H9 (cell line): Measurements from ENCODE around the gene LARGE1. TPM values are rescaled to one million over a fixed set of nuclear protein-coding genes. Genes with fewer than 3 reads are reported as not detected.

Source experiments
- DNase-seq: peaks from one replicate; pipeline ENCODE4 v3.0.0-alpha.2; 2017
- H2AFZ ChIP-seq: one replicate; pipeline ENCODE4 v1.6.1; 2013; ENCODE audit warnings: mild to moderate bottlenecking, low read length, control low read depth, moderate library complexity
- H2AK5ac ChIP-seq: 2 replicates; pipeline ENCODE4 v1.6.1; 2013; ENCODE audit warnings: low read length, control low read depth, mixed read lengths; ENCODE audit not compliant: insufficient read length
- H2BK120ac ChIP-seq: one replicate; pipeline ENCODE4 v1.6.1; 2013; ENCODE audit warnings: low read depth, mild to moderate bottlenecking, low read length, control low read depth, inconsistent platforms; ENCODE audit not compliant: poor library complexity, severe bottlenecking
- H2BK12ac ChIP-seq: 2 replicates; pipeline ENCODE4 v1.6.1; 2013; ENCODE audit warnings: low read length, control low read depth, mixed read lengths, low read depth; ENCODE audit not compliant: insufficient read length
- H2BK15ac ChIP-seq: 2 replicates; pipeline ENCODE4 v1.6.1; 2013; ENCODE audit warnings: low read depth, low read length, control low read depth
- H2BK20ac ChIP-seq: one replicate; pipeline ENCODE4 v1.6.1; 2013; ENCODE audit warnings: low read depth, mild to moderate bottlenecking, low read length, control low read depth, inconsistent platforms; ENCODE audit not compliant: poor library complexity, severe bottlenecking
- H2BK5ac ChIP-seq: 2 replicates; pipeline ENCODE4 v1.6.1; 2013; ENCODE audit warnings: low read length, control low read depth, mixed read lengths; ENCODE audit not compliant: insufficient read length
- H3K14ac ChIP-seq: 2 replicates; pipeline ENCODE4 v1.6.1; 2013; ENCODE audit warnings: low read length, control low read depth; ENCODE audit not compliant: insufficient read depth
- H3K18ac ChIP-seq: 2 replicates; pipeline ENCODE4 v1.6.1; 2013; ENCODE audit warnings: low read depth, mild to moderate bottlenecking, mixed read lengths, low read length, control low read depth; ENCODE audit not compliant: insufficient read length
- H3K23ac ChIP-seq: 2 replicates; pipeline ENCODE4 v1.6.1; 2013; ENCODE audit warnings: low read length, control low read depth, mixed read lengths, low read depth; ENCODE audit not compliant: insufficient read length
- H3K23me2 ChIP-seq: 2 replicates; pipeline ENCODE4 v1.6.1; 2013; ENCODE audit warnings: low read depth, mild to moderate bottlenecking, mixed read lengths, low read length, control low read depth; ENCODE audit not compliant: insufficient read length, poor library complexity, severe bottlenecking
- H3K27ac ChIP-seq: 2 replicates; pipeline ENCODE4 v1.5.1; 2013; ENCODE audit warnings: low read length, control low read depth, mixed read lengths, low read depth; ENCODE audit not compliant: insufficient read length
- H3K27me3 ChIP-seq: 2 replicates; pipeline ENCODE4 v1.6.1; 2013; ENCODE audit warnings: low read length, control low read depth, inconsistent platforms; ENCODE audit not compliant: insufficient read depth
- H3K4ac ChIP-seq: 2 replicates; pipeline ENCODE4 v1.6.1; 2013; ENCODE audit warnings: low read depth, mild to moderate bottlenecking, control low read depth, inconsistent platforms, low read length, moderate library complexity
- H3K4me1 ChIP-seq: 2 replicates; pipeline ENCODE4 v1.6.1; 2013; ENCODE audit warnings: low read length, control low read depth, inconsistent platforms; ENCODE audit not compliant: insufficient read depth
- H3K4me2 ChIP-seq: 2 replicates; pipeline ENCODE4 v1.6.1; 2013; ENCODE audit warnings: low read length, control low read depth, mixed read lengths; ENCODE audit not compliant: insufficient read length, insufficient read depth
- H3K56ac ChIP-seq: 2 replicates; pipeline ENCODE4 v1.6.1; 2013; ENCODE audit warnings: low read depth, mild to moderate bottlenecking, mixed read lengths, low read length, control low read depth; ENCODE audit not compliant: insufficient read length
- H3K79me1 ChIP-seq: 2 replicates; pipeline ENCODE4 v1.6.1; 2013; ENCODE audit warnings: low read depth, mild to moderate bottlenecking, moderate library complexity, low read length, control low read depth, inconsistent platforms; ENCODE audit not compliant: insufficient read depth, poor library complexity, severe bottlenecking
- H3K79me2 ChIP-seq: 2 replicates; pipeline ENCODE4 v1.6.1; 2013; ENCODE audit warnings: low read length, control low read depth, inconsistent platforms; ENCODE audit not compliant: insufficient read depth
- H3K9ac ChIP-seq: 2 replicates; pipeline ENCODE4 v1.6.1; 2013; ENCODE audit warnings: low read length, control low read depth, mixed read lengths; ENCODE audit not compliant: insufficient read length; ENCODE audit errors: extremely low read depth
- H3K9me3 ChIP-seq: one replicate; pipeline ENCODE4 v1.6.1; 2013; ENCODE audit warnings: low read depth, low read length, inconsistent platforms; ENCODE audit not compliant: control insufficient read depth
- H3T11ph ChIP-seq: one replicate; pipeline ENCODE4 v1.6.1; 2013; ENCODE audit warnings: mild to moderate bottlenecking, low read length, control low read depth, inconsistent platforms
- H4K20me1 ChIP-seq: one replicate; pipeline ENCODE4 v1.6.1; 2013; ENCODE audit not compliant: control insufficient read depth, insufficient read length, insufficient read depth
- H4K5ac ChIP-seq: 2 replicates; pipeline ENCODE4 v1.6.1; 2013; ENCODE audit warnings: low read depth, mild to moderate bottlenecking, mixed read lengths, low read length, control low read depth; ENCODE audit not compliant: insufficient read length
- H4K8ac ChIP-seq: replicated peaks from 2 replicates; pipeline ENCODE4 v1.6.1; 2013; ENCODE audit warnings: low read length, control low read depth, mixed read lengths, low read depth; ENCODE audit not compliant: insufficient read length
- H4K91ac ChIP-seq: 2 replicates; pipeline ENCODE4 v1.6.1; 2013; ENCODE audit warnings: low read depth, mild to moderate bottlenecking, moderate library complexity, mixed read lengths, low read length, control low read depth; ENCODE audit not compliant: insufficient read length
- H3K27ac Mint-ChIP-seq, 3 experiments: 2 replicates in 2 of 3; 3 replicates in 1 of 3; pipeline ENCODE4 v1.8.0; 2020 to 2021; ENCODE audit warnings: mixed read lengths in 3 of 3, mild to moderate bottlenecking in 1 of 3, moderate library complexity in 1 of 3
- H3K27me3 Mint-ChIP-seq: 2 replicates; pipeline ENCODE4 v1.8.0; 2021; ENCODE audit warnings: low read depth, mild to moderate bottlenecking, moderate library complexity, mixed read lengths
- H3K36me3 Mint-ChIP-seq, 3 experiments: 2 replicates in 2 of 3; 3 replicates in 1 of 3; pipeline ENCODE4 v1.8.0; 2020 to 2021; ENCODE audit warnings: low read depth in 3 of 3, mixed read lengths in 3 of 3; ENCODE audit not compliant: insufficient read depth in 1 of 3
- H3K4me1 Mint-ChIP-seq, 2 experiments: 2 replicates each; pipeline ENCODE4 v1.8.0; 2020; ENCODE audit warnings: mixed read lengths in 2 of 2
- H3K4me3 Mint-ChIP-seq, 2 experiments: 2 replicates in 1 of 2; 3 replicates in 1 of 2; pipeline ENCODE4 v1.8.0; 2020 to 2021; ENCODE audit warnings: mild to moderate bottlenecking in 2 of 2, mixed read lengths in 2 of 2, moderate library complexity in 1 of 2
- H3K9me3 Mint-ChIP-seq, 2 experiments: 2 replicates in 1 of 2; 3 replicates in 1 of 2; pipeline ENCODE4 v1.8.0; 2020; ENCODE audit warnings: mild to moderate bottlenecking in 2 of 2, mixed read lengths in 2 of 2, moderate library complexity in 1 of 2
- CTCF ChIP-seq: fragments of 200-600 bp; sonication (generic); conservative IDR thresholded peaks from 3 replicates; pipeline ENCODE4 v1.8.0; 2021; ENCODE audit warnings: antibody characterized with exemption, mild to moderate bottlenecking
- WGBS: extraction: QIAGEN DNeasy Blood & Tissue Kit; methylation state at CpG from one replicate; pipeline ENCODE4 v1.1.7; 2013; ENCODE audit warnings: missing lambda C conversion rate, low lambda C conversion rate, mixed read lengths; ENCODE audit not compliant: insufficient read length; ENCODE audit errors: extremely low coverage; 5-methylcytosine and 5-hydroxymethylcytosine counted together
- total RNA-seq: library from RNA; stranded (reverse); gene quantifications from 2 replicates; pipeline ENCODE4 v1.2.1, GENCODE V29; 2021

Gene LARGE1
- total RNA-seq, 1 experiment from 2014 or later, result 43.5 TPM

GRCh38 chr22:33427461-33427860, 492.8 kb downstream of the LARGE1 start:
- Histone ChIP-seq H3K9ac (no peak overlapping the region), H2BK12ac (no peak overlapping the region), H3K14ac (no peak overlapping the region), H3K27me3 (no peaks in the 10 kb centered on the region), H4K8ac (no peak overlapping the region), H3K18ac (no peak overlapping the region), H2BK20ac (no peak overlapping the region), H3K23ac (no peak overlapping the region), H3K79me2 (no peaks in the 10 kb centered on the region), H3K79me1 (no peaks in the 10 kb centered on the region), H2BK120ac (no peak overlapping the region), H2AFZ (no peak overlapping the region), H4K91ac (no peak overlapping the region), H3K9me3 (no peaks in the 10 kb centered on the region), H3K56ac (no peak overlapping the region), H3K4me1 (peaks cover 4% of the 10 kb centered on the region; the same call in 1 of the 2 replicates), H2BK5ac (no peak overlapping the region), H3K27ac (no peak overlapping the region), H2BK15ac (no peak overlapping the region), H4K5ac (no peak overlapping the region), H2AK5ac (no peak overlapping the region), H3K4me2 (no peak overlapping the region), H4K20me1 (no peaks in the 10 kb centered on the region), H3K4ac (no peak overlapping the region), H3T11ph (no peak overlapping the region), H3K23me2 (no peaks in the 10 kb centered on the region)
- Mint-ChIP-seq H3K27ac (peak overlapping the region in 1 of 3 experiments; percentile 4; a peak in 1 of 7 replicates), H3K9me3 (peaks cover 3% of the 10 kb centered on the region in 2 experiments; a peak in 3 of 5 replicates), H3K36me3 (peaks cover 4 to 10% (median 10%) of the 10 kb centered on the region in 3 experiments), H3K4me3 (no peak overlapping the region), H3K4me1 (peaks cover 13 to 14% of the 10 kb centered on the region in 2 experiments), H3K27me3 (no peaks in the 10 kb centered on the region)
- DNase-seq, result no peak
- WGBS, result no CpG with 5 or more reads among the region's 6 CpGs
- no peak for TF ChIP-seq CTCF
